Renal pelvis (tissue), 4 donors: ENCODE results near the gene KDM1B. TPM values are rescaled to one million over a fixed set of nuclear protein-coding genes. Genes with fewer than 3 reads are reported as not detected.

Experiments used
- DNase-seq: peaks from one replicate; pipeline ENCODE4 v3.0.0-alpha.2; 2013
- polyA plus RNA-seq, 3 donors: library from polyadenylated mRNA; unstranded; fragments of 120-200 nt; gene quantifications; one replicate each; pipeline ENCODE4 v1.2.1, GENCODE V29; 2013; ENCODE audit not compliant: insufficient read length in 3 of 3

Gene KDM1B
- polyA plus RNA-seq, 3 donors: 18.5 to 19.4 (median 18.7) TPM

- no peak for DNase-seq
Measured at GRCh38 chr6:18259675-18260447, 104.6 kb downstream of the KDM1B start.

- DNase-seq: no peak
Measured at GRCh38 chr6:18260448-18261106, 105.4 kb downstream of the KDM1B start.

- DNase-seq: no peak
Measured at GRCh38 chr6:18261877-18262276, 106.7 kb downstream of the KDM1B start.

GRCh38 chr6:18262702-18263417, 107.6 kb downstream of the KDM1B start:
- DNase-seq: no peak

GRCh38 chr6:18263418-18264218, 108.4 kb downstream of the KDM1B start:
- no peak for DNase-seq

GRCh38 chr6:18264219-18264922, 109.1 kb downstream of the KDM1B start, which contains the start of gene DEK:
TSS of gene DEK (minus strand) at chr6:18264530. CDS start at chr6:18263987, 543 bp downstream.
- peak; percentile 91 for DNase-seq

- DNase-seq: no peak
Measured at GRCh38 chr6:18264923-18265377, 109.7 kb downstream of the KDM1B start.

- DNase-seq: no peak
Measured at GRCh38 chr6:18265787-18266522, 110.7 kb downstream of the KDM1B start.

GRCh38 chr6:18266523-18266912, 111.3 kb downstream of the KDM1B start:
- DNase-seq: no peak

- DNase-seq: no peak
Measured at GRCh38 chr6:18268066-18268465, 112.8 kb downstream of the KDM1B start.

- DNase-seq: no peak
Measured at GRCh38 chr6:18269253-18269652, 114.0 kb downstream of the KDM1B start.

GRCh38 chr6:18269717-18270116, 114.5 kb downstream of the KDM1B start:
- no peak for DNase-seq

GRCh38 chr6:18270216-18270615, 115.0 kb downstream of the KDM1B start:
- no peak for DNase-seq

Other genes with a start within 250 kb of the KDM1B start
- gene KIF13A, start 167.8 kb upstream of the KDM1B start, polyA plus RNA-seq: 10 to 100 TPM; 33.1 to 40.3 (median 37.9) TPM
- 1 to 10 TPM; 1.6 to 2.3 (median 2.3) TPM for gene NHLRC1, start 32.7 kb upstream of the KDM1B start, polyA plus RNA-seq
- gene TPMT, start 345 bp upstream of the KDM1B start, polyA plus RNA-seq: 10 to 100 TPM; 21.7 to 27.2 (median 22.2) TPM
- gene DEK, start 109.1 kb downstream of the KDM1B start, polyA plus RNA-seq: 100 to 1,000 TPM; 189 to 210 (median 192) TPM
- gene RNF144B, start 231.9 kb downstream of the KDM1B start, polyA plus RNA-seq: 10 to 100 TPM; 15.9 to 25.2 (median 16.5) TPM